HG02798 (cell line): ENCODE data around the gene NEURL4.

ENCODE experiments used
- ATAC-seq: cut with Tn5 transposase; IDR thresholded peaks from one replicate; pipeline ENCODE4 v1.9.1; 2021; ENCODE audit warnings: mild to moderate bottlenecking; ENCODE audit not compliant: unreplicated experiment, poor library complexity

Gene NEURL4

GRCh38 chr17:7326186-7326585 is 2.9 kb downstream of the NEURL4 start:
- ATAC-seq = no peak

- no peak for ATAC-seq
Measured at GRCh38 chr17:7325031-7325528, 4.1 kb downstream of the NEURL4 start.

GRCh38 chr17:7324438-7324779 is 4.7 kb downstream of the NEURL4 start:
- ATAC-seq = no peak

GRCh38 chr17:7323731-7324437 is 5.3 kb downstream of the NEURL4 start:
- no peak for ATAC-seq

GRCh38 chr17:7322520-7323194 is 6.5 kb downstream of the NEURL4 start:
- no peak for ATAC-seq

GRCh38 chr17:7321466-7321865 is 7.7 kb downstream of the NEURL4 start:
- ATAC-seq = no peak

- ATAC-seq = no peak
Measured at GRCh38 chr17:7318121-7318860, 10.8 kb downstream of the NEURL4 start.

GRCh38 chr17:7317161-7317803 is 11.9 kb downstream of the NEURL4 start:
- ATAC-seq = no peak

GRCh38 chr17:7315570-7316235 is 13.4 kb downstream of the NEURL4 start:
- no peak for ATAC-seq

GRCh38 chr17:7314719-7315569 is 14.2 kb downstream of the NEURL4 start, which contains the start of gene GPS2:
Gene GPS2, minus strand, starts transcription at chr17:7315360. Its CDS starts 308 bp downstream, at chr17:7315052.
- ATAC-seq = peak; percentile 82

GRCh38 chr17:7313890-7314718 is 15.0 kb downstream of the NEURL4 start:
- ATAC-seq = no peak

- no peak for ATAC-seq
Measured at GRCh38 chr17:7313088-7313889, 15.8 kb downstream of the NEURL4 start.

- ATAC-seq = no peak
Measured at GRCh38 chr17:7312432-7313087, 16.6 kb downstream of the NEURL4 start.

GRCh38 chr17:7311110-7311705 is 17.9 kb downstream of the NEURL4 start:
- no peak for ATAC-seq

GRCh38 chr17:7309628-7310027 is 19.5 kb downstream of the NEURL4 start:
- no peak for ATAC-seq

- peak; percentile 23 for ATAC-seq
Measured at GRCh38 chr17:7308625-7309433, 20.3 kb downstream of the NEURL4 start.
